H1 (cell line): ENCODE measurements around the gene OR1L8. TPM values are rescaled to one million over a fixed set of nuclear protein-coding genes. Genes with fewer than 3 reads are reported as not detected.

ENCODE experiments used
- polyA plus RNA-seq, 7 experiments: library from polyadenylated mRNA; depleted of rRNA in 3 of 7; stranded (reverse) in 5 of 7; unstranded in 2 of 7; fragments of >200 nt in 5 of 7; fragments of 200-250 nt in 2 of 7; gene quantifications; 1 replicate in 5 of 7; 2 replicates in 1 of 7; 4 replicates in 1 of 7; pipeline versions ENCODE4 v1.2.1 to v1.2.3, GENCODE V29; 2011 to 2013; ENCODE audit warnings: missing spikeins in 2 of 7, mixed read lengths in 2 of 7
- total RNA-seq: library from RNA; stranded (reverse); fragmentation: NEBNext Ultra II Directional; extraction: Animal tissue kit (Norgen Biotek cat#: 25700); gene quantifications from 2 replicates; pipeline ENCODE4 v1.2.1, GENCODE V29; 2021

The OR1L8 gene
- total and polyA plus RNA-seq, 2 of the 8 experiments (the other 6 are each of a cell fraction or from before 2014, with no cell fraction given), result not detected

Other genes with a start within 250 kb of the OR1L8 start
- gene PTGS1, start 212.4 kb downstream of the OR1L8 start, total RNA-seq, result 1.1 and 1.3 TPM in 2 replicates
- 1.9 and 2.4 TPM in 2 replicates for gene PTGS1, start 212.4 kb downstream of the OR1L8 start, polyA plus RNA-seq (2011; rRNA removed)
- gene OR1J1, start 105.5 kb downstream of the OR1L8 start, total RNA-seq, result not detected in 2 replicates
- gene OR1J1, start 105.5 kb downstream of the OR1L8 start, polyA plus RNA-seq (2011; rRNA removed), result not detected in 2 replicates
- gene OR1J2, start 72.6 kb downstream of the OR1L8 start, total RNA-seq, result not detected in 2 replicates
- not detected in 2 replicates for gene OR1J2, start 72.6 kb downstream of the OR1L8 start, polyA plus RNA-seq (2011; rRNA removed)
- gene OR1J4, start 64.2 kb downstream of the OR1L8 start, total RNA-seq, result not detected in 2 replicates
- gene OR1J4, start 64.2 kb downstream of the OR1L8 start, polyA plus RNA-seq (2011; rRNA removed), result not detected in 2 replicates
- not detected in 2 replicates for gene OR1N1, start 56.1 kb downstream of the OR1L8 start, total RNA-seq
- not detected in 2 replicates for gene OR1N1, start 56.1 kb downstream of the OR1L8 start, polyA plus RNA-seq (2011; rRNA removed)
- not detected in 2 replicates for gene OR1N2, start 30.3 kb downstream of the OR1L8 start, total RNA-seq
- gene OR1N2, start 30.3 kb downstream of the OR1L8 start, polyA plus RNA-seq (2011; rRNA removed), result not detected in 2 replicates
- gene OR1Q1, start 31.4 kb upstream of the OR1L8 start, total RNA-seq, result not detected in 2 replicates
- gene OR1Q1, start 31.4 kb upstream of the OR1L8 start, polyA plus RNA-seq (2011; rRNA removed), result not detected in 2 replicates
- not detected in 2 replicates for gene OR1B1, start 74.2 kb upstream of the OR1L8 start, total RNA-seq
- not detected in 2 replicates for gene OR1B1, start 74.2 kb upstream of the OR1L8 start, polyA plus RNA-seq (2011; rRNA removed)
- gene OR1L1, start 78.3 kb upstream of the OR1L8 start, total RNA-seq, result not detected in 2 replicates
- gene OR1L1, start 78.3 kb upstream of the OR1L8 start, polyA plus RNA-seq (2011; rRNA removed), result not detected in 2 replicates
- not detected in 2 replicates for gene OR1L3, start 91.7 kb upstream of the OR1L8 start, total RNA-seq
- gene OR1L3, start 91.7 kb upstream of the OR1L8 start, polyA plus RNA-seq (2011; rRNA removed), result not detected in 2 replicates
- gene OR1L4, start 140.6 kb upstream of the OR1L8 start, total RNA-seq, result not detected in 2 replicates
- not detected in 2 replicates for gene OR1L4, start 140.6 kb upstream of the OR1L8 start, polyA plus RNA-seq (2011; rRNA removed)
- not detected in 2 replicates for gene OR1L6, start 158.9 kb upstream of the OR1L8 start, total RNA-seq
- gene OR1L6, start 158.9 kb upstream of the OR1L8 start, polyA plus RNA-seq (2011; rRNA removed), result not detected in 2 replicates
- gene OR5C1, start 205.5 kb upstream of the OR1L8 start, total RNA-seq, result not detected in 2 replicates
- not detected in 2 replicates for gene OR5C1, start 205.5 kb upstream of the OR1L8 start, polyA plus RNA-seq (2011; rRNA removed)
- not detected in 2 replicates for gene OR1K1, start 216.7 kb upstream of the OR1L8 start, total RNA-seq
- gene OR1K1, start 216.7 kb upstream of the OR1L8 start, polyA plus RNA-seq (2011; rRNA removed), result not detected in 2 replicates
- 21.8 and 24.6 TPM in 2 replicates for gene PDCL, start 245.2 kb upstream of the OR1L8 start, total RNA-seq
- 5.4 and 7.1 TPM in 2 replicates for gene PDCL, start 245.2 kb upstream of the OR1L8 start, polyA plus RNA-seq (2011; rRNA removed)